ENCODE measurements around the gene TMA7B.

The TMA7B gene

GRCh38 chr22:39999144-39999757 is 39.1 kb downstream of the TMA7B start:
- in situ Hi-C loops (cut with HindIII; ENCODE audit: low sequenced_read_pairs): no loop called here

GRCh38 chr22:40000171-40000570 is 40.0 kb downstream of the TMA7B start:
- in situ Hi-C loops (cut with HindIII; ENCODE audit: low sequenced_read_pairs): loop anchor here (5.0 to 10.0 kb wide), 2 partner anchors 428 to 465 kb away; partner anchors contain the start of genes CACNA1I and RPS19BP1

- in situ Hi-C loops (cut with HindIII; ENCODE audit: low sequenced_read_pairs): loop anchor here (5.0 to 10.0 kb wide), 2 partner anchors 429 to 466 kb away; partner anchors contain the start of genes CACNA1I and RPS19BP1
These were observed 40.9 kb downstream of the TMA7B start for GRCh38 chr22:40001106-40001505.

- in situ Hi-C loops (cut with HindIII; ENCODE audit: low sequenced_read_pairs): loop anchor here (5.0 to 10.0 kb wide), 2 partner anchors 430 to 467 kb away; partner anchors contain the start of genes CACNA1I and RPS19BP1
These were observed 41.8 kb downstream of the TMA7B start for GRCh38 chr22:40001800-40002577.

- in situ Hi-C loops (cut with HindIII; ENCODE audit: low sequenced_read_pairs): loop anchor here (5.0 to 10.0 kb wide), 2 partner anchors 431 to 468 kb away; partner anchors contain the start of genes CACNA1I and RPS19BP1
These were observed 42.9 kb downstream of the TMA7B start for GRCh38 chr22:40002935-40003715.

- in situ Hi-C loops (cut with HindIII; ENCODE audit: low sequenced_read_pairs): loop anchor here (5.0 to 10.0 kb wide), 2 partner anchors 433 to 470 kb away; partner anchors contain the start of genes CACNA1I and RPS19BP1
These were observed 44.6 kb downstream of the TMA7B start for GRCh38 chr22:40004836-40005235.

- in situ Hi-C loops (cut with HindIII; ENCODE audit: low sequenced_read_pairs): loop anchor here (10.0 kb wide), 1 partner anchor 472 kb away; the partner anchor contains the start of gene RPS19BP1
These were observed 46.4 kb downstream of the TMA7B start for GRCh38 chr22:40006641-40007040.

GRCh38 chr22:40007853-40008710 is 47.9 kb downstream of the TMA7B start:
- in situ Hi-C loops (cut with HindIII; ENCODE audit: low sequenced_read_pairs): loop anchor here (10.0 kb wide), 1 partner anchor 473 kb away; the partner anchor contains the start of gene RPS19BP1

- in situ Hi-C loops (cut with HindIII; ENCODE audit: low sequenced_read_pairs): loop anchor here (10.0 kb wide), 1 partner anchor 474 kb away; the partner anchor contains the start of gene RPS19BP1
These were observed 48.6 kb downstream of the TMA7B start for GRCh38 chr22:40008726-40009291.

- in situ Hi-C loops (cut with HindIII; ENCODE audit: low sequenced_read_pairs): loop anchor here (10.0 kb wide), 1 partner anchor 475 kb away; the partner anchor contains the start of gene RPS19BP1
These were observed 49.1 kb downstream of the TMA7B start for GRCh38 chr22:40009292-40009774.

GRCh38 chr22:40009951-40010671 is 49.9 kb downstream of the TMA7B start:
- in situ Hi-C loops (cut with HindIII; ENCODE audit: low sequenced_read_pairs): loop anchor here (10.0 kb wide), 1 partner anchor 475 kb away; the partner anchor contains the start of gene RPS19BP1

GRCh38 chr22:40010746-40011145 is 50.5 kb downstream of the TMA7B start:
- in situ Hi-C loops (cut with HindIII; ENCODE audit: low sequenced_read_pairs): no loop called here
